GM12864 (cell line): ENCODE measurements around the gene POLA1.

ENCODE experiments used
- DNase-seq: peaks from one replicate; pipeline ENCODE4 v3.0.0-alpha.2; 2011; ENCODE audit warnings: low read depth
- H3K4me3 ChIP-seq: 2 replicates; pipeline ENCODE4 v1.5.1; 2011; ENCODE audit warnings: mild to moderate bottlenecking, low read depth, low read length, control low read depth
- CTCF ChIP-seq: IDR thresholded peaks from 2 replicates; pipeline ENCODE4 v1.5.1; 2011; ENCODE audit warnings: low read depth, mild to moderate bottlenecking, moderate library complexity, low read length, control low read depth, inconsistent platforms; ENCODE audit errors: missing control alignments

Gene POLA1

GRCh38 chrX:24694825-24695224, 1.1 kb downstream of the POLA1 start:
- no peak for DNase-seq
- no peak for TF ChIP-seq CTCF
- peak overlapping the region; percentile 68 for H3K4me3 ChIP-seq

GRCh38 chrX:24696294-24696693, 2.6 kb downstream of the POLA1 start:
- no peak for DNase-seq
- no peak overlapping the region for H3K4me3 ChIP-seq

GRCh38 chrX:24702362-24703184, 8.9 kb downstream of the POLA1 start:
- no peak for TF ChIP-seq CTCF
- H3K4me3 ChIP-seq, result no peak overlapping the region
- DNase-seq, result peak; percentile 37

More at GRCh38 chrX:24696294-24696693, 2.6 kb downstream of the POLA1 start:
- TF ChIP-seq CTCF, result no peak

GRCh38 chrX:24703185-24703494, 9.4 kb downstream of the POLA1 start:
- H3K4me3 ChIP-seq, result no peak overlapping the region
- DNase-seq, result no peak
- no peak for TF ChIP-seq CTCF

- no peak for DNase-seq
- H3K4me3 ChIP-seq, result no peak overlapping the region
- TF ChIP-seq CTCF, result no peak
These were observed 25.1 kb downstream of the POLA1 start for GRCh38 chrX:24718771-24719170.

- no peak for TF ChIP-seq CTCF
- DNase-seq, result no peak
- no peak overlapping the region for H3K4me3 ChIP-seq
These were observed 26.3 kb downstream of the POLA1 start for GRCh38 chrX:24720036-24720435.

GRCh38 chrX:24728530-24728929, 34.8 kb downstream of the POLA1 start:
- no peak for DNase-seq

More at GRCh38 chrX:24728530-24728929, 34.8 kb downstream of the POLA1 start:
- H3K4me3 ChIP-seq, result no peak overlapping the region
- no peak for TF ChIP-seq CTCF
